Measurements from ENCODE around the gene TCHHL1. TPM values are rescaled to one million over a fixed set of nuclear protein-coding genes. Genes with fewer than 3 reads are reported as not detected.

TCHHL1 gene
- total and polyA plus RNA-seq, 2 donors from 2014 or later, result not detected

- Histone ChIP-seq H3K27me3 (ENCODE audit: control insufficient read depth, insufficient read depth, low read length) (peaks cover 2% of the 10 kb centered on the region), H3K36me3 (ENCODE audit: control insufficient read depth in 2 of 3, insufficient read depth in 3 of 3, low read length in 3 of 3) (no peaks in the 10 kb centered on the region), H3K4me1 (ENCODE audit: control insufficient read depth in 2 of 3, insufficient read depth in 2 of 3, low read depth in 1 of 3, low read length in 3 of 3) (no peaks in the 10 kb centered on the region), H3K4me3 (ENCODE audit: low read length in 3 of 3) (no peak overlapping the region), H3K9me3 (ENCODE audit: control insufficient read depth in 2 of 3, insufficient read depth in 1 of 3, low read length in 3 of 3) (peaks cover 0 to 2% (median 0%) of the 10 kb centered on the region in 3 donors), H3K27ac (ENCODE audit: low read depth in 2 of 2, low read length in 2 of 2) (no peak overlapping the region), H3K9ac (ENCODE audit: low read length in 3 of 3) (no peak overlapping the region)
- no peak for TF ChIP-seq CTCF (IDR thresholded peaks at IDR 0.05; ENCODE audit: borderline replicate concordance, extremely low read depth, insufficient read depth)
- FAIRE-seq, result no peak
- intact Hi-C loops (cut with DNase I), result no loop called here
- no peak for DNase-seq
These were observed 38.8 kb upstream of the TCHHL1 start for GRCh38 chr1:152127673-152128072.

GRCh38 chr1:152125834-152126443 is 37.1 kb upstream of the TCHHL1 start:
- Histone ChIP-seq H3K4me3 (ENCODE audit: low read length in 3 of 3) (no peak overlapping the region), H3K36me3 (ENCODE audit: control insufficient read depth in 2 of 3, insufficient read depth in 3 of 3, low read length in 3 of 3) (no peaks in the 10 kb centered on the region), H3K9me3 (ENCODE audit: control insufficient read depth in 2 of 3, insufficient read depth in 1 of 3, low read length in 3 of 3) (no peaks in the 10 kb centered on the region), H3K4me1 (ENCODE audit: control insufficient read depth in 2 of 3, insufficient read depth in 2 of 3, low read depth in 1 of 3, low read length in 3 of 3) (no peaks in the 10 kb centered on the region), H3K27ac (ENCODE audit: low read depth in 2 of 2, low read length in 2 of 2) (no peak overlapping the region), H3K27me3 (ENCODE audit: control insufficient read depth, insufficient read depth, low read length) (peaks cover 2% of the 10 kb centered on the region), H3K9ac (ENCODE audit: low read length in 3 of 3) (no peak overlapping the region)
- FAIRE-seq (no peak), DNase-seq (no peak)
- intact Hi-C loops (cut with DNase I), result no loop called here
- no peak for TF ChIP-seq CTCF (IDR thresholded peaks at IDR 0.05; ENCODE audit: borderline replicate concordance, extremely low read depth, insufficient read depth)

- no peak for FAIRE-seq
- H3K27me3 ChIP-seq (ENCODE audit: control insufficient read depth, insufficient read depth, low read length), result peaks cover 22% of the 10 kb centered on the region
These were observed 30.1 kb upstream of the TCHHL1 start for GRCh38 chr1:152118915-152119314.

More at GRCh38 chr1:152118915-152119314, 30.1 kb upstream of the TCHHL1 start:
- Histone ChIP-seq H3K27ac (ENCODE audit: low read depth in 2 of 2, low read length in 2 of 2) (no peak overlapping the region), H3K36me3 (ENCODE audit: control insufficient read depth in 2 of 3, insufficient read depth in 3 of 3, low read length in 3 of 3) (no peaks in the 10 kb centered on the region), H3K4me1 (ENCODE audit: control insufficient read depth in 2 of 3, insufficient read depth in 2 of 3, low read depth in 1 of 3, low read length in 3 of 3) (no peaks in the 10 kb centered on the region), H3K4me3 (ENCODE audit: low read length in 3 of 3) (no peak overlapping the region), H3K9me3 (ENCODE audit: control insufficient read depth in 2 of 3, insufficient read depth in 1 of 3, low read length in 3 of 3) (no peaks in the 10 kb centered on the region), H3K9ac (ENCODE audit: low read length in 3 of 3) (no peak overlapping the region)
- TF ChIP-seq CTCF (IDR thresholded peaks at IDR 0.05; ENCODE audit: borderline replicate concordance, extremely low read depth, insufficient read depth), result no peak
- no peak for DNase-seq
- intact Hi-C loops (cut with DNase I), result no loop called here
